MM.1S (cell line): ENCODE data around the gene FGFBP1.

Source experiments
- DNase-seq: peaks from one replicate; pipeline ENCODE4 v3.0.0-alpha.2; 2015
- H2AFZ ChIP-seq: fragments of 300-600 bp; sonication (generic); 2 replicates; pipeline ENCODE4 v1.6.0; 2016; ENCODE audit warnings: antibody characterized with exemption, low read length
- H3F3A ChIP-seq: fragments of 300-600 bp; sonication (generic); 2 replicates; pipeline ENCODE4 v1.6.1; 2016; ENCODE audit warnings: mild to moderate bottlenecking, antibody characterized with exemption, low read length, moderate library complexity, mixed read lengths; ENCODE audit not compliant: insufficient read depth
- H3K27ac ChIP-seq: fragments of 300-600 bp; sonication (generic); 2 replicates; pipeline ENCODE4 v1.5.1; 2016; ENCODE audit warnings: mild to moderate bottlenecking, low read length
- H3K27me3 ChIP-seq: fragments of 300-600 bp; sonication (generic); replicated peaks from 2 replicates; pipeline ENCODE4 v1.6.0; 2016; ENCODE audit warnings: low read length; ENCODE audit not compliant: insufficient read depth
- H3K36me3 ChIP-seq: fragments of 300-600 bp; sonication (generic); replicated peaks from 2 replicates; pipeline ENCODE4 v1.6.1; 2016; ENCODE audit warnings: mild to moderate bottlenecking, low read length, mixed read lengths; ENCODE audit not compliant: insufficient read depth
- H3K4me1 ChIP-seq: fragments of 300-600 bp; sonication (generic); 2 replicates; pipeline ENCODE4 v1.6.1; 2016; ENCODE audit warnings: low read length, mixed read lengths
- H3K4me2 ChIP-seq: fragments of 300-600 bp; sonication (generic); 2 replicates; pipeline ENCODE4 v1.6.0; 2016; ENCODE audit warnings: low read depth, low read length
- H3K4me3 ChIP-seq: fragments of 300-600 bp; sonication (generic); 2 replicates; pipeline ENCODE4 v1.5.1; 2016; ENCODE audit warnings: low read length, mixed read lengths
- H3K79me2 ChIP-seq: fragments of 300-600 bp; sonication (generic); 2 replicates; pipeline ENCODE4 v1.6.1; 2016; ENCODE audit warnings: mixed run types, low read length, mixed read lengths
- H3K9ac ChIP-seq: fragments of 300-600 bp; sonication (generic); 2 replicates; pipeline ENCODE4 v1.6.1; 2016; ENCODE audit warnings: low read length, mixed read lengths
- H3K9me2 ChIP-seq: fragments of 300-600 bp; sonication (generic); replicated peaks from 2 replicates; pipeline ENCODE4 v1.6.1; 2016; ENCODE audit warnings: mild to moderate bottlenecking, low read length, mixed read lengths; ENCODE audit not compliant: insufficient read depth
- H3K9me3 ChIP-seq: fragments of 300-600 bp; sonication (generic); replicated peaks from 2 replicates; pipeline ENCODE4 v1.6.1; 2016; ENCODE audit warnings: mild to moderate bottlenecking, low read length, mixed read lengths; ENCODE audit not compliant: insufficient read depth
- H4K20me1 ChIP-seq: fragments of 300-600 bp; sonication (generic); 2 replicates; pipeline ENCODE4 v1.6.1; 2016; ENCODE audit warnings: mild to moderate bottlenecking, low read length, moderate library complexity, mixed read lengths; ENCODE audit not compliant: insufficient read depth
- CTCF ChIP-seq: fragments of 300-600 bp; sonication (generic); IDR thresholded peaks from 2 replicates; pipeline ENCODE4 v1.5.1; 2016; ENCODE audit warnings: antibody characterized with exemption, low read length, mixed read lengths
- EZH2 ChIP-seq: fragments of 300-600 bp; sonication (generic); optimal IDR thresholded peaks from 2 replicates; pipeline ENCODE3; 2017; ENCODE audit warnings: low read depth, mild to moderate bottlenecking, antibody characterized with exemption, low read length, mixed read lengths
- EZH2phosphoT487 ChIP-seq: fragments of 300-600 bp; sonication (generic); IDR thresholded peaks from 2 replicates; pipeline ENCODE4 v1.6.1; 2018; ENCODE audit warnings: antibody characterized with exemption, low read length

FGFBP1 gene

GRCh38 chr4:15894393-15894792 is 44.1 kb downstream of the FGFBP1 start:
- Histone ChIP-seq H3K4me3 (no peak overlapping the region), H3K4me2 (no peak overlapping the region), H3K9me3 (no peaks in the 10 kb centered on the region), H3K27ac (no peak overlapping the region), H4K20me1 (no peaks in the 10 kb centered on the region), H3F3A (no peaks in the 10 kb centered on the region), H3K36me3 (no peaks in the 10 kb centered on the region), H2AFZ (no peak overlapping the region), H3K79me2 (no peaks in the 10 kb centered on the region), H3K4me1 (no peaks in the 10 kb centered on the region), H3K9ac (no peak overlapping the region), H3K27me3 (no peaks in the 10 kb centered on the region), H3K9me2 (no peaks in the 10 kb centered on the region)
- DNase-seq: no peak
- no peak for TF ChIP-seq CTCF
- TF ChIP-seq EZH2: no peak
- TF ChIP-seq EZH2phosphoT487: no peak

DNA sequence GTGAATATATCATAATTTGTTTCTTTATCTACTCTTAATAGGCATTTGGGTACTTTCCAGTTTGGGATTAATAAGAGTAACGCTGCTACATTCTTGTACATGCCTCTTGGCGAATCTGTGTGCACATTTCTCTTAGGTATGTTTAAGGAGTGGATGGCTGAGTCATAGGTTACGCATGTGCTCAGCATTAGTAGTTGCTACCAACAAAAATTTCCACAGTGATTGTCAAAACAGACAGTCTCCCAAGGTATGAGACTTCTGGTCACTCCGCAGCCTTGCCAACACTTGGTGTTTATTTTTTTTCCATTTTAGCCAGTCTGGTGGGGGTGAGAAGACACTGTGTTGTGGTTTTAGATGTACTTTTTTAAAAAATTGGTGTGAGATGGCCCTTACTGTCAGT is 44.6 kb downstream of the FGFBP1 start:
- Histone ChIP-seq H3K79me2 (no peaks in the 10 kb centered on the region), H3K9ac (no peak overlapping the region), H3K36me3 (no peaks in the 10 kb centered on the region), H3K4me1 (no peaks in the 10 kb centered on the region), H3K27me3 (no peaks in the 10 kb centered on the region), H4K20me1 (no peaks in the 10 kb centered on the region), H3F3A (no peaks in the 10 kb centered on the region), H3K4me2 (no peak overlapping the region), H3K9me2 (no peaks in the 10 kb centered on the region), H3K27ac (no peak overlapping the region), H3K9me3 (no peaks in the 10 kb centered on the region), H2AFZ (no peak overlapping the region), H3K4me3 (no peak overlapping the region)
- DNase-seq: no peak
- TF ChIP-seq EZH2phosphoT487: no peak
- no peak for TF ChIP-seq EZH2
- no peak for TF ChIP-seq CTCF

GRCh38 chr4:15891312-15891711 is 47.2 kb downstream of the FGFBP1 start:
- H3K79me2 ChIP-seq: no peaks in the 10 kb centered on the region
- H3K4me2 ChIP-seq: no peak overlapping the region
- H3K9me3 ChIP-seq: no peaks in the 10 kb centered on the region
- no peaks in the 10 kb centered on the region for H3F3A ChIP-seq
- no peak for DNase-seq
- H3K9me2 ChIP-seq: no peaks in the 10 kb centered on the region
- no peak overlapping the region for H3K9ac ChIP-seq
- no peak overlapping the region for H3K4me3 ChIP-seq
- H2AFZ ChIP-seq: no peak overlapping the region
- H3K36me3 ChIP-seq: no peaks in the 10 kb centered on the region
- no peaks in the 10 kb centered on the region for H4K20me1 ChIP-seq
- no peak overlapping the region for H3K27ac ChIP-seq
- no peaks in the 10 kb centered on the region for H3K4me1 ChIP-seq
- H3K27me3 ChIP-seq: no peaks in the 10 kb centered on the region
- no peak for TF ChIP-seq EZH2phosphoT487
- no peak for TF ChIP-seq CTCF
- no peak for TF ChIP-seq EZH2
